Activated CD4-positive, CD25-positive, alpha-beta regulatory T cell treated with anti-CD3 and anti-CD28 coated beads, Interleukin-2, amount 50 U/mL, for 72 hours (primary cell): ENCODE measurements around the gene SLC38A3.

Experiments
- DNase-seq: peaks from one replicate; pipeline ENCODE4 v3.0.0; 2021

The SLC38A3 gene

DNA sequence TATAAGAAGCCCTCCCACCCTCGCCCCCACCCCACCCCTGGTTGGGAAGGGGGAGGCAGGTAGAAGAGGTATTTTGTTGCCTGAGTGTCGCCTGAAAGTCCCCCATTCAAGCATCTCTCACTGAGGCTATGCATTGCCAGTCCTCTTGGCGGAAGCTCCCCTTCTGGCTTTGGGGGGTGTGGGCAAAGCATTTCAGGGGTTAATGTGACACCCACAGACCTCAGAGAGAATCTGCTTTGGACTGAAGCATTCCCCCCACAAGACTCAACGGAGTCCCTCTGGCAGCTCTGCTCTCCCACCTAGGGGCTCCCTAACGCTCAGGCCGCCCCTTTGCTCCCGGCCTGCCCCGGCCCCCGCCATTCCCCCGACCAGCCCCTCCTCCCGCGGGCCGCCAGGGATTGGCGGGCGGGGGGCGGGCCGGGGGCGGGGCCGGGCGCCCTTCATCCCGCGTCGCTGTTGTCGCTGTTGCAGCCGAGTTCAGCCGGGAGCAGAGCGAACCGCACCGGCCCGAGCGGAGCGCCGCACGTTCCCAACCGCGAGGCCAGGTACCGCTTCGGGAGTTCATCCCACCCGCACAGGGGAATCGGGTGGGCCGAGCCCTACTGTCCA lies at the start of gene SLC38A3:
SLC38A3 (plus strand) TSS at position 468 of the 609 bp plus-strand sequence. CDS start 8,929 bp downstream, outside the sequence.
- DNase-seq = no peak

DNA sequence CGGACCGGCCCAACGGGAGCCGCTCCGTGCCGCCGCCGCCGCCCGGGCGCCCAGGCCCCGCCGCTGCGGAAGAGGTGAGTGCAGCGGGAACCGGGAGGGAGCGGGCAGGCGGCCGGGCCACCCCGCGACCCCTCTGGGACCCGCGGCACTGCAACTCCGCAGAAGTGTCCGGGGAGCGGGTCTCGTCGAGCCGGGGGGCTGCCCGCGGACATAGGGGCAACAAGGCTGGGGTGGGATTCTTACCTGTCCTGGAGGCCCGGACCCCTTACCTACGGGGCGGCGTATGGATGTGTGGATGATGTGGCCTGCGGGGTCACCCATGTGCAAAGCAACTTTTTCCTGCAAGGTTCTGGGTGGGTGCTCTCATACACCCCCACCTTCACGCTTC lies 49.6 kb upstream of the SLC38A3 start:
- DNase-seq = no peak

DNA sequence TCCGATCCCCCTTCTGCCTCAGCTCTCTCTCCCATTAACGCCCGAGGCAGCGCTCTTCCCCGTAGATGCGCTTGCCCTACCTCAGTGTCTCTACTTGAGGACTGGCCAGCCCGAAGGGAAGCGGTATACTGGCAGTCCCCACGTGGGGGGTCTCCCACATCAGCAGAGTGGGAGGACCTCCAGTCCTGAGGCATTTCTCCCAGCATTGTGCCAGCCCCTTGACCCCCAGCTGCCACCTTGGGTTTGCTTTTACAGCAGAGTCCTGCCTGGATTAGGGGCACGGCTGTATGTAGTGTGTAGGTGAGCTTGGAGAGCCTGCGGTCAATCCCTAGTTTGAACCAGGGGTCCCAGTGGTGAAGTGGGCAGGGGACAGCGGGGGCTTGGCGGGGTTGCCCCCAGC lies 49.2 kb upstream of the SLC38A3 start:
- no peak for DNase-seq

DNA sequence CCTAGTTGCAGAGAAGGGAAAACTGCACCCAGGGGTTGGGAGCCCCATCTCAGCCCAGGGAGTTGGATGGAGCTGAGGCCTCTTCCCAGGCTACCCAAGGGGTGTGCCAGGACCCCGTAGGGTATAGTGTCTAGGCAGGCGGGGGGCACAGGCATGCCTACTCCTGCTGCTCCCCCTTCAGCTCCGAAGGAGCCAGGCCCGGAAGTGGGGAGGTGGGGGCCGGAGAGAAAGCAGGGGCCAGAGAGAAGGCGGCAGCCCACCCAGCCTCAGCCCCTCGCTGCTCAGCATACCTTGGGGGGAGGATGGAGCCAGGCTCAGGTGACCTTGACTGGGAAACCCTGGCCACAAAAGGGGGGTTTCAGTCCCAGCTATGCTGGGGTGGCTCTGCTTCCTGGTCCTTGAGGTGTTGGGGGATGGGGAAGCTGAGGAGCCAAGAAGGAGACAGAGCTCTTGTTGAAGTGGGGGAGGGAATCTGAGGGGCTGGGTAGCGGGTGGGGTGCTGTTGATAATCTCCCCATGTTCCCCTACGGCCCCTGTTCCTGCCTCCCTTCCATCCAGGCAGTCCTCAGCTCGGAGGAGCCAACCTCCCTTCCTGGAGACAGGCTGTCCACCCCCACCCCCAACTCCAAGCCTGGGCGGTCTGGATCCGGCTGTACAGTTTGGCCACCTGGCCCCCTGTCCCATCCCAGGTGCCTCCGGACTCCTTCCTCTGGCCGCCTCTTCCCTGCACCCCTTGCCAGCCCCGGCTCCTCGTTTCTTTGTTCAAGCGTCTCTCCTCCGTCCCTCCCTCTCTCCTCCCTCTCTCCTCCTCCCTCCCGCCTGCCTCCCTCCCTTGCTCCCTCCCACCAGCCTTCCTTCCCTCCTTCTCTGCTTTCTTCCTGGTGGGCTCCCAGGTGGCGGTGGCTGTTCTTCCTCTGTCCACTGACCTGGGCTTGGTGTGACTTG lies 48.2 kb upstream of the SLC38A3 start:
- DNase-seq = no peak

DNA sequence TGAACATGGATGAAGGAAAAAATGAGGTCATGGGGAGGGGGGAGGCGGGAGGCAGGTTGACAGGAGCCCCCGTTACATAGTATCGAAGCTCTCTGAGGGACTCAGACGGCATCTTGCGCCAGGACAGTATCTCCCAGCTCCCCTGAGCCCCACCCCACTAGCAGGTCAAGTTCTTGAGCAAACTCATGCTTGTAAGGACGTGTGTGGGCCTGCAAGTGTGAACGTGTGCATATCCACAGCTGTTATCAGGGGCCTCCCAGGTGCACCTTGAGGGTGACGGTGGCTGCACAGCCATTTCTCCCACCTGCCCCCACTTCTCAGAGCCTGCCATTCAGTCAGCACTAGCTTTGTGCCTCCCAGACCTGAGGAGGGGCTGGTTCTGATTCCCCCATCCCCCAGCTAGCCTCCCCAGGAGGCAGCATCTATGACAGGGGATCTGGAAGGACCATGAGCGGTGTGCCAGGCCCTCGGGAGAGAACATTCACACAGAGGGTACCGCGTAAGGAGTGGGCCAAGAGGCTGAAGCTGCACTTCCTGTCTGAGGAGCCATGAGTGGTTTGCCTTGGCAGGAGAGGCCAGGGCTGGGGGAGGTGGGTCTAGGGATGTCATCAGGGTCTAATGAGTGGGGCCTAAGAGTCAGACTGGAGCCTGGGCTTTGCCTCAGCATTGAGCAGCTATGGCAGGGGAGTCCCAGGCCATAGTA lies 47.1 kb upstream of the SLC38A3 start:
- DNase-seq = no peak

DNA sequence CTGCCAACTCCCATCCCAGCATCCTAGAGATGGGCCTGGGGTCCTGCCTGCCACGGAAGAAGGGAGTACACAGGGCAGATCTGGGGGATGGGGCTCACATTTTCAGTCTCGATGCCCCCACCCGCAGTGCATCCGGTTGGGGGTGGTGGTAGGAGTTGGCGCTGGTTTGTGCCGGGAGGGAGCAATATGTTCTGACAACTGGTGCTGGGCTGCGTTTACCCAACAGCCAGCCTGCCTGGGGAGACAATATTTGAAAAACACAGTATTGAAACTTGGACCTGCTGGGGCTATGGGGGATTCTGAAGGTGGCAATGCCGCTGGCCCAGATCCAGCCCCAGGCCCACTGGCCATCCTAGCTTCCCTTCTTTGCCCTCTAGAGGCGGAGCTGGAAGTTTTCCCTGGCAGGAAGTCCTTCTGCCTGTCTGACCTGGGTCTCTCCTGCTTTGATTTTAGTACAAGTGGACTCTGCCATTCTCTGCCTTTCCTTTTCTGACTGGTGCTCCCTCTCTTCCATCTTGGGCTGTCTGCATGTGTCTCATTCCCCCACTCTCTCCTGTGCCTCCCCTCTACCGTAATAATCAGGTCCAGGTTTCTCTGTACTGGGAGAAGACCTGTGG lies 46.4 kb upstream of the SLC38A3 start:
- DNase-seq = no peak

DNA sequence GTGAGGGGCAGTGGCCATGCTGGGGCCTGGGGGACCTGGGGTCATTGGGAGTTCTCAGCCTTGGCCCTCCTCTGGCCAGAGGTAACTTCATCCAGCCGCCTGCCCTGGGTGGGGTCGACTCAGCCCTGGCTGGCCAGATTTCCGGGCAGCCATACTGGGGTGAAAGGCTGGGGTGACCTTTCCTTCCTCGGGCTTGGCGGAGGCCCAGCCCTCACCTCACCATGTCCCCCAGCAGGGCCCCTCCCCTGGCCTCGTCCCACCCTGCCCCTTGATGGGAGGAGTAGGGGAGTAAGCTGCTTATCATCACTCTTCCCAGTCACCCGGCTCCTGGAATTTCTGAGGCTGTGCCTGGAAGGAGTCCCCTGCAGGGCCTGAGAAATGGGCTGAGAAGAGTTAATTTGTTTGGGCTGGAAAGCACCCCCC lies 44.5 kb upstream of the SLC38A3 start:
- no peak for DNase-seq

DNA sequence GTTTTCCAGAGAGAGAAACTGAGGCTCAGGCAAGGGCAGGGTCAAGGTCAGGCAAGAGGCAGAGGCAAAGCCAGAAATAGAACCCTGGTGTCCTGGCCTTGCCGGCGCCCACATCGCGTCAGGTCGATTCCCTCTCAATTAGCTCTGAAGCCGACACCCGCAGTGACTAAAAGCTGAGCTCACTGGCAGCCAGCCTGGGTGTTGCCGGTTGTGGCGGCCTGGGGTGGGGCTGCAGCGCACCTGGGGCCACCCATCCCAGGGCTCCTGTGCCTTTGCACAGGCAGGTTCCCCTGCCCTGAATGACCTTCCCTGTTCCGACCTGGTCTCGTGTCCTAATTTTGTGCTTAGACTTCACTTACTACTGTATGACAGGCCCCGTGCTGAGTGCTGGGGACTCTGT lies 43.8 kb upstream of the SLC38A3 start:
- DNase-seq = no peak

DNA sequence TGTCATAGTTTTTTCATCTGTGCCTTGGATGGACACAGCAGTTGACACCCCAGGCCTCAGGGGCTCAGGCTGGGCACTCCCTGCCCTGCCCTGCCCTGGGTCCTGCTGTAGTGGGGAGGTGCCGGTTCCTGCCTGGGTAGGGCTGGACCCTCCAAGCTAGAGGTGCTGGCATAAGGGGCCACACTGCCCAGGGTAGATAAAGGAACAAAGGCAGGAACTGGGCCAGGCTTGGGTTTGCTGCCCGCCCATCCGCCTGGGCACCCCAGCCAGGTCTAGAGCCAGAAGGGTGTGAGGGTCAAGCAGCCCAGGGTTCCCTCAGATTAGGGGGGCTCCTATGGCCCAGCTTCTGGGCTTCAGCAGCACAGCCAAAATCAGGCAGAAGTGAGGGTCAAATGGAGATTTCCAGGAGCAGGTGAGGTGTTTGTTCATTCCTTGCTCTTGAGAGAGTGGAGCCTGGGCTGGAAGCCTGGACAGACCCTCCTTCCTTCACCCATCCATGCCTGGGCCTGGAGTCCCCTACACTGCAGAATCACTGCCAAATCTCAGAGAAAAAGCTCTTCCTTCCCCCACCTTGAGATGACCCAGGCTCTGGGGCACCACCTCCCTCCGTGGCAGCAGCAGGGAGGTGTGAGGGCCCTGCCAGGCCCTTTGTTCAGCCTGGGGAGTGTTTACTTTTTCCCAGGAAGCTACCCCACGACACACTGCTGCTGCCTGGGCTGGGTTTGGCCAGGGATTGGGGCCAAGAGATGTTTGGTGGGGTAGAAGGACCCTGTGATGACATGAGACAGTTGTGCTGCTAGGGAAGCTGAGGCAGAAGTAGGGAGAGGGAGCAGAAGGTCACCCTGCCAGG lies 42.8 kb upstream of the SLC38A3 start:
- no peak for DNase-seq

DNA sequence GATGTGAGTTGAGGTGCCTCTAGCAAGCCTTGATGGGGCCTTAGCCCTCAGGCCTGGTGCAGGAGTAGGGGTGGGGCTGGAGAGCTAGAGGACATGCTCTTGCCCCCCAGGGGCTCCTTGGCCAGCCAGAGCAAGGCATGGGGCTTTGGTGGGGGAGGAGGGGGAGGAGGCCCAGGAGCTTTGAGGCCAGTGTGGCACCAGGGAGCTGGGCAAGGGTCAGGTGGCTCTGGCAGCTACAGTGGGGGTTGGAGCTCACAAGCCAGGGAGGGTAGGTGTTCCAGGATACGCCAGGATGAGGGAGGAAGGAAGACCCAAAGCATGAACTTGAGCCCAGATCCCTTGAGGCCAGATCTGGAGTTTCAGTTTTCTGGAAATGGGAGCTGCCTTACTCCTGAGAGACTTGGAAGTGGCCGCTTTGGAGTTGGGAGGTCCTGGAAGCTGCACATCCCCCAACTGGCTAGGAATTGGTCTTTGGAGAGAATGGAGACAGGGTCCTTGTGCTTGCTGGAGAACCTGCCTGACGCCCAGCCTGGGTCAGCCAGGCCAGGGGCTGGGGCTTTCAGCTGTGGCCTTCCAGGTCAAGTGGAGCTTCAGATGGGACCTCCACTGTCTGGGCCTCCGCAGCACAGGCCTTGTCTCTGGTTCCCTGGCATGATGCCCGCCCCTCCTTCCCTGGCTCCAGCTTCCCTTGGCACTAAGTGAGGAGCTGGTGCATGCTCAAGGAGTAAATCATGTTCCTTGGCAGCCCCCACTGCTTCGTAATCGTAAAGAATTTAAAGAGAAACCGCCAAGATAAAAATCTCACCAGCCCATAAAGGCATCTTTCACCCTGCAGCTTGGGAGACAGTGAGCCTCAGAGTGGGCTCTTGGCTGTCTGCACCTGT lies 41.3 kb upstream of the SLC38A3 start:
- no peak for DNase-seq

DNA sequence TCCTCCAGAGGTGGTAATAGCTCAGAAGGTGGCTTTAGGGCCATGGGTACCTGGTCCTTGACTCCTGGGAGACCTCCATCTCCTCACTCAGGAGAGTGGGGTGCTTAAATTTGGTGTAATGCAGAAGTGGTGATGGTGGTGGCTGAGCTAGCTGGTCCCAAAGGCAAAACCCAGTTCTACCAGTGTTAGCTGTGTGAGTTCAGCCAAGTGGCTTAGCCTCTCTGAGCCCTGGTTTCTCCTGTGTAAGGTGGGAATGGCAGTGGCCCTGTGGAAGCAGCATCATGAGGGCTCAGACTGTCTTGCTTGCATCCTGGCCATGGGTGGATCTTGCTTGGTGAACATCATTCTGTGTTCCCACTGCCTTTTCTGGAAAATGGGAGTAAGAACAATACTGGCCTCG lies 40.6 kb upstream of the SLC38A3 start:
- DNase-seq = no peak

DNA sequence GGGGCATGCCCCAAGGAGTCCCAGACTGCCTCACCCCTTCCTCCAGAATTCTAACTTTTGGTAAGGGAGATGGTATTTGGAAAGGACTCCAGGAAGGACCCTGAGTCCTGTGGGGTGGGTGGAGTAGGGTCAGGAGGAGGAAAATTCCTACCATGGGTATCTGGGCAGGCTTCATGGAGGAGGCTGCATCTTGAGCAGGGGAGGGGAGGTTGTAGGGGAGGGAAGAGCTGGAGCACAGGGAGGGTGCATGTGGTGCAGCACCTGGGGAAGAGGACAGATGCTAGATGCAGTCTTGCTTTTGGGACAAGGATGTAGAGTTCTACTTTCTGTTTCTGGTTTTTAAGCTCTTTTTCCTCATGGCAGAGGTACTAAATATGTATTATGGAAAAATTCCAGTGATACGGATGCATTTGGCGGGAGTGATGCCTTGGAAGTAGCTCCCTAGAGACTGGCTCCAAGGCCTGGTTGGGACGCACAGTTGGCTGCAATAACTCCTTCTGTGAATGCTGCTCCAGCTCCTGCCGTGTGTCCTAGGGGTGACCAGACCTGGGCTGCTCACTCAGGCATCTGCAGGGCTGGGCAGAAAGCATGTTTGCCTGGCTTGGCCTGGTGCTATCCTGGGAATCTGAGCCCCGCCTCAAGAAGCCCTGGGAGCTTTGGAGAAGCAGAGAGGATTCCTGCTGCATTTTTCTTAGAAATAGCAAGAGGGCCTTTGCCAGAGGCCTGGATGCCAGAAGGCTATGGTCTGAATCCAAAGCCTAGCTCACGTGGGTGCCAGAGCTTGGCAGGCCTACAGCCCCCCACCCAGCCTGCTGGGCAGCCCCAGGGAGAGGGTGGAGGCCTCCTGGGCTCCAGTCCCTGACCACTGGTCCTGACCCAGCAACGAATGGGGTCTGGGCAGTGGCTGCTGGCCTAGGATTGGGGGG lies 39.8 kb upstream of the SLC38A3 start:
- no peak for DNase-seq

DNA sequence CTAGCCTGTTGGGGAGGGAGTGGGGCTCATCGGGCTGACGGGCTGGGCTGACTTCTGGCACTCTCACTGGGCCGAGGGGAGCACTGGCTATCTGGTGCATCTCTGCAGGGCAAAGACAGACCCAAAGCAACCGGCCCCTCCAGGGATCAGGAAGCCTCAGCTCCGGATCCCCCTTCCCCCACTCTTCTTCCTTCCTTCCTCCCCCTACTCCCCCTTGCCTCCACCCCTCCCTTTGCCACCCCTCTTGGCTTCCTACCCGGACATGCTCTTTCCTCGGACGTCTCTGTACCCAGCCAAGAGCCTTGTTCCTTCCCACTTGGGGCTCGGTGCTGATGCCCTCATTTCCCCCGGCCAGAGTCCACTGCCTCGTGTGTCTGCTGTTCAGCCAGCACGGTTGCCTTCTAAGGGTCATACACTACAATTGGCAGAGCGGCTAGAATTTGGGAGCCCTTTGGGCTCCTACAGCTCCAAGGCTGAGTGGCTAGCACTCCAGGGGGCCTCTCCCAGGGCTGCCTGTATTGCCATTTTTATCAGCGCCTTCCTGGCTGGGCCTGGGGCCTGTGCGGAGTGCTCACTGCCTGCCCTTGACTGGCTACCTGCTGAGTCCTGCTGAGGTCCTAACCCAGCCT lies 39.0 kb upstream of the SLC38A3 start:
- no peak for DNase-seq

DNA sequence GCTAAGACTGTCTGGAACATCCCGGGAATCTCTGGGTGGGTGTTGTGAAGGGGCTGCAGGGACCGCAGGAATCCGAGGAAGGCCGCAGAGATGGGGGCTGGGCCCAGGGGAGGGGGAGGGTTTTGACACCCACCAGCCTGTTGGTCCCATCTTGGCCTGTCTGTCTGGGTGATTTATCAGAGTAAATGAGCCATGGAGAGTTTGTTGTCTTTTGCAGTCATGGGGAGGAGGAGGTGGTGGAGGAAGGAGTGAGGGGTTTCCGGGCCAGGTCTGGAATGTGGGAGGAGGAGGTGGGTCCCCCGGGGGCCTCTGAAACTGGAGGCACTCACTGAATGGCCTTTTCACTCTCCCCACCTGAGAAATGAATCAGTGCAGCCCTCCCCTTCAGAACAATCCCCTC lies 38.5 kb upstream of the SLC38A3 start:
- no peak for DNase-seq

DNA sequence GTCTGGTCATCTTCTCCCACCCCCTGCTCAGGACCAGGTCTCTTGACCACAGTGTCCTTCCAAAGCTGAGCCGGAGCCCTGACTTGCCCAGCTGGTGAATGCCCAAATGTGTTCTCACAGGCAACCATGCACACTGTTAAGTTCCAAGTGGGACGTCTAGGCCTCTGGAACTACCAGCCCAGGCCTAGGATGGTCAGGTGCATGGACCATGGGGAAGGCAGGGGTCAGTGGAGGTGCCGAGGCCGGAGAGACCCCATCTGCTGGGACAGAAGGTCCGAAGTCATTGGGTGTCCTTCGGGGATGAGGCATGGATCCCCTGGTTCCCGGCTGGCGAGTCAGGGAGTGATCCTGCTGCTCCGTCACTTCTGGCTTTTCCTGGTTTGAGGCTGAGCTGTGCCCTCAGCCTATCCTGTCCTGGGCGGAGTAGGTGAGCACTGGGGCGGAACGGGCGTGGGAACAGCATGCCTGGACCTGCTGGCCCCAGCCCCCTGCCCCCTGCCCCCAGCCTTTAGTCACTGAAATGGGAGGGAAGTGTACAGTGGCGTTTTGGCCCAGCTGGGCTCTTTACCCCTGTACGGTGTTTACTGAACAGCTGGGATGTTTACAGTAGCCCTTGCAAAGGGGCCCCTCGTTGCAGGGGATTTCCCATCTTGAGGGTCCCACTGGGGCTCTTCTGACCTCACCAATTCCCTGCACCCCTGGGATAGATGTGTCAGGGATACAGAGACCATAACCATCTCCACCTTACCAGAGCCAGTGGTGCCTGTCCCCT lies 37.8 kb upstream of the SLC38A3 start:
- no peak for DNase-seq

DNA sequence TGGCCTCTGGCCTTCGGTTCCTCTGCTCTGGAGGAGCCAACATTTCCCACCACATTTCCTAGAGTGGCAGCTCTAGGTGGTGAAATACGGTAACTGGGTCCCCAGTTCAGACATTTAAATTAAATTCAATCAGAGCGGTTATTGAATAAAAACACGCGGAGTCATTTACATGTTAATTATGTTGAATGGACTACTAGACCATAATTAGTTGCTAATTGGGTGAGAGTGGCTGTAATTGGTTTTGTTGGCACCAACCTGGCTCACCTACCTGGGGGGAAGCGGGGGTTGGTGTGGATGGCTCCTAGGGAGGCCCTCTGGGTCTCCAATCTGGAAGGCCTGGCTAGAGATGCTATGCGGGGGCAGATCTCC lies 37.2 kb upstream of the SLC38A3 start:
- DNase-seq = no peak

DNA sequence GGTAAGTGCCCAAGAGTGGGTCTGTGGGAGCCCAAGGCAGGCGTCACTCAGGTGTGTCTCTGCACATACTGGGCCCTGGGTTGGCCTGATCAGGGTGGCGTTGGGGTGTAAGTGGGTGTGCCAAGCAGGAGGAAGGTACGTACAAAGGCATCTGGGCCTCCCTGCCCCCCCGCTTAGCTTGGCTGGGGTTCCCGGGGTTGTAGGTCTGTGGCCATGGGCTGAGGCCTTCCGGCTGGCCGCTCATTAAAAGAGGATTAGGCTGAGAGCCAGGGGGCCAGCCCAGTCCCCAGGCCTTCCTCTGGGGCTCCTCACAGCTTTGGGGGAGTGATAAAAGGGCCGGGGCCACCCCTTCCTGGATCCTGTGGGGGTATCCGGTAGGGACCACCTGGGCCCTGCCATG lies 36.7 kb upstream of the SLC38A3 start:
- DNase-seq = no peak

DNA sequence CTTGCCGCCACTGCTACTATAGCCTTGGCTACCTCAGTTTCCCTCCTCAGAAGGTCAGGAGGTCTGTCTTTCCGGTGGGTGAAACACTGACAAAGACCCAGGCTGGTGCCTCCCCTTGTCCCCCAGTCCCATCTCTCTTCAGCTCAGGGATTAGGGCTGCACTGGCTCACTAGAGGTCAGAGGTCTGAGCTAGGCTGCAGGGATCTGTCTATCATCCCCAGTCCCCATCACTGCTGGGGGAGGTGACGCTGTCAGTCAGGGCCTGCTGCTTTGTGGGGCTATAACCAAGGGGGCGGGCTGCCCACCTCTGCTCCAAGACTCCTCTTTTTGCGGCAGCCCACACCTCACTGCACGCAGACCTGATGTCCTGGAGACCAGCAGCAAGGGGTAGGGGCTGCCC lies 36.3 kb upstream of the SLC38A3 start:
- DNase-seq = no peak
